ENCODE measurements around the gene ATXN7. TPM values are rescaled to one million over a fixed set of nuclear protein-coding genes. Genes with fewer than 3 reads are reported as not detected.

The ATXN7 gene
- total RNA-seq, 1 donor from 2014 or later, result 22.1 TPM

- no peak for DNase-seq
- no peak overlapping the region for H3K4me3 Mint-ChIP-seq (ENCODE audit: unreplicated experiment)
- no peak for TF ChIP-seq CTCF (IDR thresholded peaks at IDR 0.05; ENCODE audit: partially characterized antibody, unreplicated experiment)
- no peaks in the 10 kb centered on the region for H3K36me3 Mint-ChIP-seq (ENCODE audit: unreplicated experiment)
- peaks cover 9% of the 10 kb centered on the region for H3K4me1 Mint-ChIP-seq (ENCODE audit: low read depth, unreplicated experiment)
- no peaks in the 10 kb centered on the region for H3K9me3 Mint-ChIP-seq (ENCODE audit: unreplicated experiment)
- no peak overlapping the region for H3K27ac Mint-ChIP-seq (ENCODE audit: unreplicated experiment)
- peaks cover 2% of the 10 kb centered on the region for H3K27me3 Mint-ChIP-seq (ENCODE audit: unreplicated experiment)
These were observed 29.2 kb downstream of the ATXN7 start for GRCh38 chr3:63892773-63893352.

- DNase-seq, result no peak
- Mint-ChIP-seq H3K9me3 (ENCODE audit: unreplicated experiment) (no peaks in the 10 kb centered on the region), H3K36me3 (ENCODE audit: unreplicated experiment) (no peaks in the 10 kb centered on the region), H3K27me3 (ENCODE audit: unreplicated experiment) (peaks cover 2% of the 10 kb centered on the region), H3K27ac (ENCODE audit: unreplicated experiment) (no peak overlapping the region), H3K4me3 (ENCODE audit: unreplicated experiment) (no peak overlapping the region), H3K4me1 (ENCODE audit: low read depth, unreplicated experiment) (peaks cover 7% of the 10 kb centered on the region)
- TF ChIP-seq CTCF (IDR thresholded peaks at IDR 0.05; ENCODE audit: partially characterized antibody, unreplicated experiment), result no peak
These were observed 31.9 kb downstream of the ATXN7 start for GRCh38 chr3:63895422-63896189.

- Mint-ChIP-seq H3K27me3 (ENCODE audit: unreplicated experiment) (peaks cover 2% of the 10 kb centered on the region), H3K4me3 (ENCODE audit: unreplicated experiment) (no peak overlapping the region), H3K36me3 (ENCODE audit: unreplicated experiment) (no peaks in the 10 kb centered on the region), H3K27ac (ENCODE audit: unreplicated experiment) (no peak overlapping the region), H3K9me3 (ENCODE audit: unreplicated experiment) (no peaks in the 10 kb centered on the region), H3K4me1 (ENCODE audit: low read depth, unreplicated experiment) (peaks cover 7% of the 10 kb centered on the region)
- no peak for DNase-seq
- no peak for TF ChIP-seq CTCF (IDR thresholded peaks at IDR 0.05; ENCODE audit: partially characterized antibody, unreplicated experiment)
These were observed 32.8 kb downstream of the ATXN7 start for GRCh38 chr3:63896332-63897030.

GRCh38 chr3:63900010-63900409, 36.3 kb downstream of the ATXN7 start:
- Mint-ChIP-seq H3K27ac (ENCODE audit: unreplicated experiment) (no peak overlapping the region), H3K9me3 (ENCODE audit: unreplicated experiment) (no peaks in the 10 kb centered on the region), H3K27me3 (ENCODE audit: unreplicated experiment) (no peaks in the 10 kb centered on the region), H3K36me3 (ENCODE audit: unreplicated experiment) (no peaks in the 10 kb centered on the region), H3K4me3 (ENCODE audit: unreplicated experiment) (no peak overlapping the region), H3K4me1 (ENCODE audit: low read depth, unreplicated experiment) (peaks cover 7% of the 10 kb centered on the region)
- no peak for TF ChIP-seq CTCF (IDR thresholded peaks at IDR 0.05; ENCODE audit: partially characterized antibody, unreplicated experiment)
- no peak for DNase-seq

- Mint-ChIP-seq H3K27me3 (ENCODE audit: unreplicated experiment) (no peaks in the 10 kb centered on the region), H3K4me3 (ENCODE audit: unreplicated experiment) (no peak overlapping the region), H3K4me1 (ENCODE audit: low read depth, unreplicated experiment) (peaks cover 4% of the 10 kb centered on the region), H3K27ac (ENCODE audit: unreplicated experiment) (no peak overlapping the region), H3K9me3 (ENCODE audit: unreplicated experiment) (no peaks in the 10 kb centered on the region), H3K36me3 (ENCODE audit: unreplicated experiment) (no peaks in the 10 kb centered on the region)
- no peak for TF ChIP-seq CTCF (IDR thresholded peaks at IDR 0.05; ENCODE audit: partially characterized antibody, unreplicated experiment)
- no peak for DNase-seq
These were observed 36.8 kb downstream of the ATXN7 start for GRCh38 chr3:63900459-63900858.
